ENCODE results near the gene PGA5. TPM values are rescaled to one million over a fixed set of nuclear protein-coding genes. Genes with fewer than 3 reads are reported as not detected.
A peak's percentile ranks its signal among the peaks of the same experiment; 100 is the strongest.

PGA5 gene
- total RNA-seq, 4 donors from 2014 or later = 3.6 TPM; not detected in 3

GRCh38 chr11:61287338-61287977 is 46.5 kb downstream of the PGA5 start:
- WGBS, 2 donors = 82 to 86% methylated on average over 14 of the region's 14 CpGs
- Histone ChIP-seq H3K36me3 (peaks cover 0 to 22% (median 0%) of the 10 kb centered on the region in 3 donors), H3K27ac (no peak overlapping the region), H3K4me1 (no peaks in the 10 kb centered on the region), H3K27me3 (no peaks in the 10 kb centered on the region), H3K9me3 (no peaks in the 10 kb centered on the region), H3K4me3 (no peak overlapping the region)
- no peak for DNase-seq (ENCODE audit: low spot score in 2 of 2)
- TF ChIP-seq POLR2A (IDR thresholded peaks at IDR 0.05) (no peak), EP300 (IDR thresholded peaks at IDR 0.05) (no peak)
- TF ChIP-seq, protein P1, sequence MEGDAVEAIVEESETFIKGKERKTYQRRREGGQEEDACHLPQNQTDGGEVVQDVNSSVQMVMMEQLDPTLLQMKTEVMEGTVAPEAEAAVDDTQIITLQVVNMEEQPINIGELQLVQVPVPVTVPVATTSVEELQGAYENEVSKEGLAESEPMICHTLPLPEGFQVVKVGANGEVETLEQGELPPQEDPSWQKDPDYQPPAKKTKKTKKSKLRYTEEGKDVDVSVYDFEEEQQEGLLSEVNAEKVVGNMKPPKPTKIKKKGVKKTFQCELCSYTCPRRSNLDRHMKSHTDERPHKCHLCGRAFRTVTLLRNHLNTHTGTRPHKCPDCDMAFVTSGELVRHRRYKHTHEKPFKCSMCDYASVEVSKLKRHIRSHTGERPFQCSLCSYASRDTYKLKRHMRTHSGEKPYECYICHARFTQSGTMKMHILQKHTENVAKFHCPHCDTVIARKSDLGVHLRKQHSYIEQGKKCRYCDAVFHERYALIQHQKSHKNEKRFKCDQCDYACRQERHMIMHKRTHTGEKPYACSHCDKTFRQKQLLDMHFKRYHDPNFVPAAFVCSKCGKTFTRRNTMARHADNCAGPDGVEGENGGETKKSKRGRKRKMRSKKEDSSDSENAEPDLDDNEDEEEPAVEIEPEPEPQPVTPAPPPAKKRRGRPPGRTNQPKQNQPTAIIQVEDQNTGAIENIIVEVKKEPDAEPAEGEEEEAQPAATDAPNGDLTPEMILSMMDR (IDR thresholded peaks at IDR 0.05) = no peak

GRCh38 chr11:61290905-61291690 is 50.1 kb downstream of the PGA5 start:
- Histone ChIP-seq H3K4me3 (no peak overlapping the region), H3K9me3 (no peaks in the 10 kb centered on the region), H3K27ac (no peak overlapping the region), H3K36me3 (peaks cover 0 to 3% (median 0%) of the 10 kb centered on the region in 3 donors), H3K27me3 (no peaks in the 10 kb centered on the region), H3K4me1 (peaks cover 0 to 28% (median 21%) of the 10 kb centered on the region in 4 donors)
- no peak for DNase-seq (ENCODE audit: low spot score in 2 of 2)
- WGBS, 2 donors = 88 to 89% methylated on average over 11 to 12 of the region's 12 CpGs
- TF ChIP-seq, protein P1 (IDR thresholded peaks at IDR 0.05) = no peak
- no peak for TF ChIP-seq EP300 (IDR thresholded peaks at IDR 0.05)
- no peak for TF ChIP-seq POLR2A (IDR thresholded peaks at IDR 0.05)

- Histone ChIP-seq H3K27ac (no peak overlapping the region), H3K36me3 (no peaks in the 10 kb centered on the region), H3K4me3 (no peak overlapping the region), H3K9me3 (no peaks in the 10 kb centered on the region), H3K27me3 (no peaks in the 10 kb centered on the region), H3K4me1 (peaks cover 0 to 41% (median 24%) of the 10 kb centered on the region in 4 donors)
- DNase-seq (ENCODE audit: low spot score in 2 of 2) = no peak
- TF ChIP-seq POLR2A (IDR thresholded peaks at IDR 0.05) (no peak), EP300 (IDR thresholded peaks at IDR 0.05) (no peak)
- TF ChIP-seq, protein P1 (IDR thresholded peaks at IDR 0.05) = no peak
- WGBS, 2 donors = 96 to 97% methylated on average over 2 of the region's 2 CpGs
Observed at GRCh38 chr11:61292356-61292755, 51.4 kb downstream of the PGA5 start.

DNA sequence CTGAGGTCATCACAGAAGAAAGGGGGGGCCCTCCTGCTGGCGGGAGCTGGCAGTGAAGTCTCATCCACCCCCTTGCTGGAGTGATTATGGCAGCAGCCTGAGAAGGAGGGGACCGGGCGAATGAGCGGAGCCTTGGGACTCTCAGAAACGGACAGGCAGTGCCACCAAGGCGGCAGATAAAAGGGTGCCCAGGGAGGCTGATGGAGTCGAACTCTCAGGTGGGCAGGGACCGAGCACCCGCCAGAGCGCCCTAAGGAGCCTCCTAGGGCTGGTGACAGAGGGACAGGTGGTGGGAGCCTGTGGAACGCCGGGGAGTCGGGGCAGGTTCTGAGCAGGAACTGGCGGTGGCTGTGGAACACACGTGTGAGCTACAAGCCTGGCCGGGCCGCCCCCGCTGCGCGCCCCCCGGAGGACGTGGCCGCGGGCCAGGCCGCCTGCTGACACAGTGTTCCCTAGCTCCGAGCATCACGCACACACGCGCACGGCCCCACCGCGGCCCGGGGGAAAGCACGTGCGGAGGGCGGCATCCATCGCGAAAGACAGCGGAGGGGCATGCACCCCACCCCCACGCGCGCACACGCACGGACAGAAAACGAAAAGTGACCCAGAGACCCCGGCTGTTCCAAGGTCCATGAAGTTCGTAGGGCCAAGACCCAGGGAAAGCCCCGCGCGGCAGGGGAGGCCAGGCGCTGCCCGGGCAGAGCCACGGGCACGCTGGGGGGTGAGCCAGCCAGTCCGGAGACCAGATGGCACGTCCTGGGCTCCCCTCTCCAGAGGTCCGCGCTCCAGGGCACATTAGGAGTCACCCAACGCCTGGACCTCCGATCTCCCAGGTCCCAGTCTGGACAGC is 53.1 kb downstream of the PGA5 start:
- Histone ChIP-seq H3K4me1 (peaks cover 0 to 58% (median 36%) of the 10 kb centered on the region in 4 donors), H3K4me3 (peak overlapping the region; percentile 36 to 72 (median 50)), H3K27ac (peak overlapping the region in 2 of 4 donors; percentile 60 to 81), H3K9me3 (no peaks in the 10 kb centered on the region), H3K27me3 (no peaks in the 10 kb centered on the region), H3K36me3 (peaks cover 0 to 4% (median 0%) of the 10 kb centered on the region in 3 donors)
- DNase-seq (ENCODE audit: low spot score in 2 of 2) = peak; percentile 28 to 47
- TF ChIP-seq, protein P1 (IDR thresholded peaks at IDR 0.05) = peak in 1 of 5 experiments; percentile 12
- TF ChIP-seq EP300 (IDR thresholded peaks at IDR 0.05) (peak in 1 of 2 donors; percentile 56), POLR2A (IDR thresholded peaks at IDR 0.05) (no peak)
- WGBS, 2 donors = 2 to 3% methylated on average over 29 to 43 of the region's 60 CpGs

Data from tibial nerve (tissue), 4 donors.